PC-9 (cell line): Measurements from ENCODE around the gene RBX1. TPM values are rescaled to one million over a fixed set of nuclear protein-coding genes. Genes with fewer than 3 reads are reported as not detected.

Source experiments
- BruUV-seq: library from RNA; stranded (reverse); fragments of 400-500 nt; replicated peaks from 2 replicates; lab custom pipeline; 2021; lab: Mats Ljungman, UMichigan
- CTCF ChIA-PET: fragments of 300-600 bp; sonication (Branson Sonifier 250); formaldehyde crosslinking; loops from one replicate; lab custom pipeline; 2022; ENCODE audit warnings: antibody characterized with exemption; lab: Charles Lee
- POLR2A ChIA-PET: fragments of 300-600 bp; sonication (Branson Sonifier 250); formaldehyde crosslinking; loops from one replicate; lab custom pipeline; 2022; ENCODE audit warnings: antibody characterized with exemption; ENCODE audit not compliant: unreplicated experiment; lab: Charles Lee
- DNase-seq, 2 experiments: peaks; one replicate each; pipeline versions ENCODE4 v3.0.0 to v3.0.0-alpha.2; 2015 to 2022; ENCODE audit warnings: mixed read lengths in 1 of 2
- H2AFZ ChIP-seq: fragments of 200-600 bp; sonication (generic); 2 replicates; pipeline ENCODE4 v1.8.1; 2017; ENCODE audit warnings: antibody characterized with exemption
- H3F3A ChIP-seq: fragments of 200-600 bp; sonication (generic); 2 replicates; pipeline ENCODE4 v1.8.1; 2017; ENCODE audit warnings: antibody characterized with exemption, mild to moderate bottlenecking, low read depth; ENCODE audit not compliant: insufficient read depth
- H3K27ac ChIP-seq: fragments of 200-600 bp; sonication (generic); 2 replicates; pipeline ENCODE4 v1.6.1; 2016; ENCODE audit warnings: mixed run types
- H3K27me3 ChIP-seq: fragments of 200-600 bp; sonication (generic); 2 replicates; pipeline ENCODE4 v1.6.1; 2016; ENCODE audit warnings: low read depth, mixed run types; ENCODE audit not compliant: insufficient read depth
- H3K36me3 ChIP-seq: fragments of 200-600 bp; sonication (generic); 2 replicates; pipeline ENCODE4 v1.6.1; 2016; ENCODE audit warnings: low read depth, mixed run types
- H3K4me1 ChIP-seq: fragments of 200-600 bp; sonication (generic); replicated peaks from 2 replicates; pipeline ENCODE4 v1.6.1; 2016; ENCODE audit warnings: mixed run types; ENCODE audit not compliant: insufficient read depth
- H3K4me2 ChIP-seq: fragments of 200-600 bp; sonication (generic); 2 replicates; pipeline ENCODE4 v1.6.1; 2017; ENCODE audit warnings: mixed run types
- H3K4me3 ChIP-seq: fragments of 200-600 bp; sonication (generic); 2 replicates; pipeline ENCODE4 v1.6.1; 2016; ENCODE audit warnings: mixed run types
- H3K79me2 ChIP-seq: fragments of 200-600 bp; sonication (generic); 2 replicates; pipeline ENCODE4 v1.6.1; 2017; ENCODE audit warnings: low read depth, mixed run types
- H3K9me2 ChIP-seq: fragments of 200-600 bp; sonication (generic); 2 replicates; pipeline ENCODE4 v1.8.1; 2017; ENCODE audit warnings: mild to moderate bottlenecking; ENCODE audit not compliant: insufficient read depth
- H3K9me3 ChIP-seq: fragments of 200-600 bp; sonication (generic); 2 replicates; pipeline ENCODE4 v1.8.1; 2016; ENCODE audit warnings: low read depth; ENCODE audit not compliant: insufficient read depth
- H4K20me1 ChIP-seq: fragments of 200-600 bp; sonication (generic); 2 replicates; pipeline ENCODE4 v1.8.1; 2017; ENCODE audit not compliant: insufficient read depth
- EZH2 ChIP-seq: fragments of 200-600 bp; sonication (generic); IDR thresholded peaks from 2 replicates; pipeline ENCODE4 v1.8.0; 2017; ENCODE audit warnings: antibody characterized with exemption, low read depth
- intact Hi-C: fragments of 100-400 bp; cut with micrococcal nuclease; formaldehyde crosslinking; loops from one replicate; pipeline ENCODE4 v1.10.0; 2022; ENCODE audit not compliant: unreplicated experiment
- total RNA-seq: library from RNA; stranded (reverse); gene quantifications from 2 replicates; pipeline ENCODE4 v1.2.3, GENCODE V29; 2021
- TF ChIP-seq, protein P1 (sequence below): fragments of 200-600 bp; sonication (generic); conservative IDR thresholded peaks from 2 replicates; pipeline ENCODE4 v1.6.1; 2017; ENCODE audit warnings: mixed run types, antibody characterized with exemption, mild to moderate bottlenecking, moderate library complexity

The RBX1 gene
- total RNA-seq, 1 experiment from 2014 or later, result 52.9 TPM

DNA sequence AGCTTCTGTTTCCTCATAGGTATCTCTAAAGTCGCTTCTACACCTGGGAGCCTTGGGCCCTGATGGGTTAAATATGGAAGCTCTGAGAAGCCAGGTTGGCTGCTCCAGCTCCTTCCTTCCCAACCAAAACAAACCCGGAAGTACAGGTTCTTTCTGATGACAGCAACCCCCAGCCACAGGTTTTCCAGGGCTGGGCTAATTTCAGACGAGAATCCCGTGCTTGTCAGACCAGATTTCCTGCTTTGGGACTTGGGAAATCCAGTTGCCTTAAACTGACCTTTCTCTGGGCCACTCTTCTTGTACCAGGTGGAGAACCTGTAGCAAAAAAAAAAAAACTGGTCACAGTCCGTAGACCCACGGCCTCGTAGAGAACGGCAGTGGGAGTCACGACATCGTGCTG is 51.9 kb downstream of the RBX1 start:
- Histone ChIP-seq H3F3A (peaks cover 52% of the 10 kb centered on the region), H4K20me1 (no peaks in the 10 kb centered on the region), H3K4me1 (peaks cover 44% of the 10 kb centered on the region), H3K27me3 (no peaks in the 10 kb centered on the region), H3K27ac (peak overlapping the region; percentile 96), H2AFZ (peak overlapping the region; percentile 67), H3K9me2 (no peaks in the 10 kb centered on the region), H3K4me3 (peak overlapping the region; percentile 43; the same call in 1 of the 2 replicates), H3K4me2 (peak overlapping the region; percentile 78), H3K9me3 (no peaks in the 10 kb centered on the region), H3K36me3 (no peaks in the 10 kb centered on the region), H3K79me2 (no peaks in the 10 kb centered on the region)
- TF ChIP-seq, protein P1, sequence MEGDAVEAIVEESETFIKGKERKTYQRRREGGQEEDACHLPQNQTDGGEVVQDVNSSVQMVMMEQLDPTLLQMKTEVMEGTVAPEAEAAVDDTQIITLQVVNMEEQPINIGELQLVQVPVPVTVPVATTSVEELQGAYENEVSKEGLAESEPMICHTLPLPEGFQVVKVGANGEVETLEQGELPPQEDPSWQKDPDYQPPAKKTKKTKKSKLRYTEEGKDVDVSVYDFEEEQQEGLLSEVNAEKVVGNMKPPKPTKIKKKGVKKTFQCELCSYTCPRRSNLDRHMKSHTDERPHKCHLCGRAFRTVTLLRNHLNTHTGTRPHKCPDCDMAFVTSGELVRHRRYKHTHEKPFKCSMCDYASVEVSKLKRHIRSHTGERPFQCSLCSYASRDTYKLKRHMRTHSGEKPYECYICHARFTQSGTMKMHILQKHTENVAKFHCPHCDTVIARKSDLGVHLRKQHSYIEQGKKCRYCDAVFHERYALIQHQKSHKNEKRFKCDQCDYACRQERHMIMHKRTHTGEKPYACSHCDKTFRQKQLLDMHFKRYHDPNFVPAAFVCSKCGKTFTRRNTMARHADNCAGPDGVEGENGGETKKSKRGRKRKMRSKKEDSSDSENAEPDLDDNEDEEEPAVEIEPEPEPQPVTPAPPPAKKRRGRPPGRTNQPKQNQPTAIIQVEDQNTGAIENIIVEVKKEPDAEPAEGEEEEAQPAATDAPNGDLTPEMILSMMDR, result no peak
- TF ChIP-seq EZH2, result no peak
- intact Hi-C loops, result loop anchor here (1.0 kb wide), 1 partner anchor 52 kb away; the partner anchor contains the start of gene RBX1
- DNase-seq, result peak; percentile 81 to 98
- ChIA-PET POLR2A (interaction anchor here (0.6 to 1.8 kb wide), 7 partner anchors 16 to 795 kb away, joined by 3 to 21 read pairs (median 5); partner anchors contain the start of gene RBX1), CTCF (interaction anchor here (0.6 kb wide), 1 partner anchor 359 kb away, joined by 3 read pairs; no protein-coding TSS in a partner anchor)
- BruUV-seq, result no TSS peak

DNA sequence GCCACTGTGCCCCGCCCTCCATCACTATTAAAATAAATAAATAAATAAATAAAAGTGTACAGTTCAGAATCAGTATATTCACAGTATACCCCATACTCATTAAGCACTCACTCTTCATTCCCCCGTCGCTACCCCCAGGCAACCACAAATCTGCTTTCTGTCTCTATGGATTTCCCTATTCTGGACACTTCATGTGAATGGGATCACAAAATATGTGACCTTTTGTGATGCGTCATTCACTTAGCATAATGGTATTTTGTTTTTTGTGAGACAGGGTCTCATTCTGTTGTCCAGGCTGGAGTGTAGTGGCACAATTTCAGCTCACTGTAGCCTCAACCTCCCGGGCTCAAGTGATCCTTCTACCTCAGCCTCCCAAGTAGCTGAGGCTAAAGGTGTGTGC is 52.8 kb downstream of the RBX1 start:
- POLR2A ChIA-PET, result interaction anchor here (1.8 kb wide), 1 partner anchor 19 kb away, joined by 21 read pairs; no protein-coding TSS in a partner anchor
- BruUV-seq, result no TSS peak

DNA sequence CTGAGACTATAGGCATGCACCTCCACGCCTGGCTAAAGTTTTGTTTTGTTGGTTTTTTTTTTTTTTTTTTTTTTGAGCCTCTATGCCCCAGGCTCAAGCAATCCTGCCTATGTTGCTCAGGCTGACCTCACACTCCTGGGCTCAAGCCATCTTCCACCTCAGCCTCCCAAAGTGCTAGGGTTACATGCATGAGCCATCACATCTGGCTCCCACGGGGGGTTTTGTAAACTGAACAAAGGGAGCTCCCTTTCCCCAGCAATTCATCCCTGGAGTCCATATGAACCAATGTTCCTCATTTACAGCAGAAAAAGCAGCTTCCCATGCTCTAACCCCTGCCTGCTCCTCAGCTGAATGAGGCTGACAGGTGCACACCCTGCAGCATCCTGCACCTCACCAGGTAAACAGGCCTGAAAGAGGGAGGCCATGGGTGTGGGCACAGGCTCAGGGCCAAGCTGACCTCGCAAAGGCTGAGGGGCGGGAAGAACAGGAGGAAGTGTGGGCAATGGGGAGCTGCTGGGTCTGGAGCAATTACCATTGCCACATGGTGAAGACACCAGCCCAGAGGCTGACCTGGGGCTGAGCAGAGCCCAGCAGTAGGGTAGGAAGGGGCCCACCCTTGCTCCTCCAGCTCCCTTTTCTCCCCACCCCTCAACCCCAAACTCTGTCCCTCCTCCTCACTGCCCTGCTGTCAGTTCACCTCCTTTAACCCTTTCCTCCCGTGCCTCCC is 58.2 kb downstream of the RBX1 start:
- Histone ChIP-seq H3K79me2 (no peaks in the 10 kb centered on the region), H3K4me3 (no peak overlapping the region), H3K27me3 (no peaks in the 10 kb centered on the region), H3K27ac (peak overlapping the region; percentile 44), H3K9me3 (0 out of 2 replicates have a peak, but pooled peaks cover 3% of the 10 kb centered on the region), H3K9me2 (no peaks in the 10 kb centered on the region), H3K4me1 (peaks cover 18% of the 10 kb centered on the region), H3K4me2 (peak overlapping the region; percentile 47), H3K36me3 (no peaks in the 10 kb centered on the region), H2AFZ (peak overlapping the region; percentile 12; the same call in 1 of the 2 replicates), H4K20me1 (no peaks in the 10 kb centered on the region), H3F3A (peaks cover 25% of the 10 kb centered on the region)
- intact Hi-C loops, result no loop called here
- DNase-seq, result peak; percentile 51 to 77
- TF ChIP-seq, protein P1, result no peak
- TF ChIP-seq EZH2, result no peak
- POLR2A ChIA-PET, result interaction anchor here (0.5 to 1.0 kb wide), 4 partner anchors 13 to 78 kb away, joined by 3 to 11 read pairs (median 9); no protein-coding TSS in a partner anchor
- BruUV-seq, result no TSS peak
- CTCF ChIA-PET, result no interaction called here

More for the DNA sequence above, 52.8 kb downstream of the RBX1 start:
- intact Hi-C loops, result loop anchor here (1.0 kb wide), 1 partner anchor 53 kb away; the partner anchor contains the start of gene RBX1
- Histone ChIP-seq H3K79me2 (no peaks in the 10 kb centered on the region), H2AFZ (no peak overlapping the region), H4K20me1 (no peaks in the 10 kb centered on the region), H3K9me2 (no peaks in the 10 kb centered on the region), H3K4me3 (no peak overlapping the region), H3K27ac (peak overlapping the region; percentile 96; the same call in 1 of the 2 replicates), H3K4me1 (peaks cover 49% of the 10 kb centered on the region), H3F3A (peaks cover 57% of the 10 kb centered on the region), H3K27me3 (no peaks in the 10 kb centered on the region), H3K36me3 (no peaks in the 10 kb centered on the region), H3K9me3 (no peaks in the 10 kb centered on the region), H3K4me2 (no peak overlapping the region)
- TF ChIP-seq EZH2, result no peak
- TF ChIP-seq, protein P1, result no peak
- CTCF ChIA-PET, result no interaction called here
- no peak for DNase-seq
